GM21390 (cell line): ENCODE data around the gene DMRT1.
"Not testable (repeated sequence)": the region's sequence is repeated elsewhere in the genome, so short reads cannot be mapped to it uniquely, and the experiment has no call there.

Source experiments
- ATAC-seq: cut with Tn5 transposase; IDR thresholded peaks from one replicate; pipeline ENCODE4 v1.9.1; 2021; ENCODE audit not compliant: unreplicated experiment

DMRT1 gene

DNA sequence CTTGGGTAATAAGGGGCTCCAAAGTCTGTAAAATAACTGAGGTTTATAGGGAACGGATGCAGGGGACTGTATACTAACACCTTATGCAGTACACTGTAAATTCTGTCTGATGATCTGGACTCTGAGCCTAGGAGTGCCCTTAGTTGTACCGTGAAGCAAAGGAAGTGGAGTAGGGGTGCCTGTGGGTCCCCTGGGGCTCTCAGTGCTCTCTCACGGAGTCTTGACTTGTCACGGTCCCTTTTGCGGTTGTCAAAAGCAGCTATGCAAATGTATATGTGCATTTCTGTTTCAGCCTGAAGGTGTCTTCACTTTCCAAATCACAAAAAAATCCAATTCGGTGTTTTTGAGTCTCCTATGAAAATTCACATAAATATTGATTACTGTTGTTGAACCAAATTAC, 17.8 kb downstream of the DMRT1 start:
- ATAC-seq: peak; percentile 100

DNA sequence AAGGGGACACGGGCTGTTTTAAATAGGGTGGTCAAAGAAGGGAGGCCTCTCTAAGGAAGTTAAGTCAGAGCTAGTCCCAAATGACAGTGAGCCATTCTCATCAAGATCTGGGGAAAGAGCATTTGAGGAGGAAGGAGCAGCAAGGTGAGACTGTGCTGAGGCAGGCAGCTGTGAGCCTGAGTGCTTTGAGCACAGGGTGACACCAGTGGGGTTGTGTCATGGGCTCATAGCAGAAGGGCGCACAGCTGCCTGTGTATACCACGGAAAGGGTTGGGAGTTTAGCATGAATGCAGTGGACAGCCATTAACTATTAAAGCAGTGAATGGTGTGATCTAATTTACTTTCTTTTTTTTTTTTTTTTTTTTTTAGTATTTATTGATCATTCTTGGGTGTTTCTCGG, 19.2 kb downstream of the DMRT1 start:
- no peak for ATAC-seq

DNA sequence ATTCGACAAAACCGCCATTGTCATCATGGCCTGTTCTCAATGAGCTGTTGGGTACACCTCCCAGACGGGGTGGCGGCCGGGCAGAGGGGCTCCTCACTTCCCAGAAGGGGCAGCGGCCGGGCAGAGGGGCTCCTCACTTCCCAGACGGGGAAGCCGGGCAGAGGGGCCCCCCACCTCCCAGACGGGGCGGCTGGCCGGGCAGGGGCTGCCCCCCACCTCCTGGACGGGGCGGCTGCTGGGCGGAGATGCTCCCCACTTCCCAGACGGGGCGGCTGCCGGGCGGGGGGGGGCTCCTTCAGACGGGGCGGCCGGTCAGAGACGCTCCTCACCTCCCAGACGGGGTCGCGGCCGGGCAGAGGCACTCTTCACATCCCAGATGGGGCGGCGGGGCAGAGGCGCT, 20.0 kb downstream of the DMRT1 start:
- not testable (repeated sequence) for ATAC-seq

DNA sequence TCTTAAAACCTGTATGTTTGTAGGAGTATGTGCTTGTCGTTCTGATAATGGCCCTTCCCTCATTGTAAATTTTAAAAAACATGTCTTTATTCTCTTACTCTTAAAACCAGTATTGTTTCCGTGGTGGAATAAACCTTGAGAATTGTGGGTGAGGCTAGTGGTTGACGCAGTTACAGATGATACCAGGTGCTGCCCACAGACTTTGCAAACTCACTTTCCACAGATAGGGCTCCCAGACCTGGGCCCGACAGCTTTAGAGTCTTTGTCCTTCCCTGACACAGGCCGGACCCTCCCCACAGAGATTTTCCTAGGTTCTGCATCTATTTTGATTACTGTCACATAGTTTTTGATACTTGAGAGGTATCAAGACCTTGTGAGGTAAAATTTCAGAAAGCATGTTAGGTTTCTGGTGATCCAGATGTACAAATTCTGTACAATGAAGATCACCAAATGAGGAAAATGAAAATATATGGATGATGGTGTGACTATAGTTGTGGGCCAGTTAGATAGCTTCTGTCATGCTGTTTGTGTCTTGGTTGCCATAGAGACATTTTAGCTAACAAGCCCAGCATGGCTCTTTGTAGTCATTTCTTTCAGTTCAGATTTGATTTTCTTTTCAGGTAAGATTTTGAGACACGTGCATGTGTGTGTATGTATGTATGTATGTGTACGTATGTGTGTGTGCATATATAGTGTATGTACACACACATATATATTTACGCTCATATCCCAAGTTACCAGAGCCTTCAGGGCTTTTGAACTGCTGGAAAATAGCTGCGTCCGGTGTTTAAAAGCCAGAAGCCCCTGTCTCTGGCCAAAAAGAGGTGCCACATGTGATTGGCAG, 33.8 kb downstream of the DMRT1 start:
- no peak for ATAC-seq

DNA sequence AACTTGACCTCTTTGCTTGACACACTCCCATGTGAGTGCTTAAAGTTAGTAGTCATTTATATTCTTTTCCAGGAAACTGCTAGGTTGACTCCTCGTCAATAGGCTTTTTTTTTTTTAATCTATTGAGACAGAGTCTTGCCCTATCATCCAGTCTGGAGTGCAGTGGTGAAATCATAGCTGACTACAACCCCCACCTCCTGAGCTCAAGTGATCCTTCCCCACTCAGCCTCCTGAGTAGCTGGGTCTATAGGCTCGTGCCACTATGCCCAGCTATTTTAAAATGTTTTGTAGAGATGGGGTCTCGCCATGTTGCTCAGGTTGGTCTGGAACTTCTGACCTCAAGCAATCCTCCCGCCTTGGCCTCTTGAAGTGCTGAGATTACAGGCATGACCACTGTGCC, 34.9 kb downstream of the DMRT1 start:
- no peak for ATAC-seq

DNA sequence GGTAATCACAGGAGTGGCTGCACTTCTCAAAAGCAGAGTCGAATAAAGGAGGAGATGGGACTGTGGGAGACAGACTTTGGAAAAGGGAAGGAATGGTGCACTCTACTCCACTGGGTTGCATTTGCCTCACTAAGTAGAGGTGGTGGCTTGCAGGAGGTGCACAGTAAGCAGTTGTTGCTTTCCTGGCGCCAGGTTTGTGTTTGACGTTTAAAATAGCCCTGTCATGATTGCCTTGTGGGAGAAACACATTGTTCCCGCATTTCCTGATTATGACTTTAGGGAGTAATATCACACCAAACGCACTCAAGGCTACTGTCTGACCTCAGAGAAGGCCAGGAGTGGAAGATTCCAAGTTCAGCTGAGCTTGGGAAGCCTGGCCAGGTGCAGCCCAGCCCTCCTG, 36.7 kb downstream of the DMRT1 start:
- ATAC-seq: no peak

GRCh38 chr9:880725-881124, 39.2 kb downstream of the DMRT1 start:
- no peak for ATAC-seq

GRCh38 chr9:882416-882924, 41.0 kb downstream of the DMRT1 start:
- no peak for ATAC-seq

- no peak for ATAC-seq
Measured at GRCh38 chr9:883011-883410, 41.5 kb downstream of the DMRT1 start.

GRCh38 chr9:886886-887285, 45.4 kb downstream of the DMRT1 start:
- ATAC-seq: no peak

GRCh38 chr9:892123-892522, 50.6 kb downstream of the DMRT1 start:
- ATAC-seq: no peak

- no peak for ATAC-seq
Measured at GRCh38 chr9:893115-893514, 51.6 kb downstream of the DMRT1 start.

GRCh38 chr9:893843-894420, 52.4 kb downstream of the DMRT1 start:
- peak; percentile 99 for ATAC-seq

- ATAC-seq: no peak
Measured at GRCh38 chr9:899440-900184, 58.1 kb downstream of the DMRT1 start.

GRCh38 chr9:903886-904285, 62.4 kb downstream of the DMRT1 start:
- no peak for ATAC-seq

DNA sequence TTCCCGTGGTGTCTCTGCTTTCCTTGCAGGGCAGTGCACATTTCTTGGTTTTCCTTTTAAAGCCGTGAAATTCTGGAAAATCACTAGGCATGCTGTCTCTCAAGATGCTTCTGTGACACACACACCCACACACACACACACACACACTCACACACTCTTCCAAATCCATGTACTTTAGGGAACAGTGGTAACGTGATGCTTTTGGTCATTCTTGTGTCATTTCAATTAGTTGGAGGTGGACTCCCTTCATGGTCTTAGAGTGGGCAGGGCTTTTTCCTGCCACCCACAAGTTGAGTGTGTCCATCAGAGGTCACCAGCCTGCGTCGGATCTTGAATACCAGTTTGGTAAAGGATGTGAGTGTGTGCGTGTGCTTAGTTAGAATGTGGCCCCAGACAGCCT, 64.4 kb downstream of the DMRT1 start:
- no peak for ATAC-seq

DNA sequence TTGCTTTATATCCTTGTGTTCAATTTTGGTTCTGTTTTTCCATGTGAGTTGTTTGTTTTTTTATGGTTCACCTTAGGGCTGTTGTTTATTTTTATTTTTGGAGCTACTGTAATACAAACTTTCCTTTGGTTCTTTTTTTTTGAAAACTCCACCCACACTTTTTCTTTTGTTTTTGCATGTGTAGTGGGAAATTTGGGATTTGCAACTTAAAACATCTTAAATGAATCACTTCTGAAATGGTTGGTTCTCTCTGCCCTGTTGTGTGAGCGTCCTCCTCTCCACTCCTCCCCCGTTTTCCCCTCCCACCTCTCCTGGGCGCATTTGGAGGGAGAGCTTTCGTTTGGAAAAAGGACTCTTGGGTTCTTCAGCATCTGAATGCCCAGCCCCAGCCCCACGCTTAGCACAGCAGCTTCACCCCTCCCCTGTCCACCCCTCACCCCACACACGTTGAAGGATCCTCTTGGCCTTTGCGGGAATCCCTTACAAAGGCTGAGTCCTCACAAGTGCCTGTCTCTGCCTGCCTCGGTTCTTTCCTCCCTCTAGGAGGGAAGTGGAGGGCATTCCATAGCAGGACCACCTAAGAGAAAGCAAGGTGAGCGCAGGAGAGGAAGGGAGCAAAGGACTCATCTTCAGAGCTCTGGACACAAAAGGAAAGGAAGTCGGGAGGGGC, 67.2 kb downstream of the DMRT1 start:
- no peak for ATAC-seq

- no peak for ATAC-seq
Measured at GRCh38 chr9:911005-911404, 69.5 kb downstream of the DMRT1 start.

GRCh38 chr9:912776-913175, 71.3 kb downstream of the DMRT1 start:
- no peak for ATAC-seq

DNA sequence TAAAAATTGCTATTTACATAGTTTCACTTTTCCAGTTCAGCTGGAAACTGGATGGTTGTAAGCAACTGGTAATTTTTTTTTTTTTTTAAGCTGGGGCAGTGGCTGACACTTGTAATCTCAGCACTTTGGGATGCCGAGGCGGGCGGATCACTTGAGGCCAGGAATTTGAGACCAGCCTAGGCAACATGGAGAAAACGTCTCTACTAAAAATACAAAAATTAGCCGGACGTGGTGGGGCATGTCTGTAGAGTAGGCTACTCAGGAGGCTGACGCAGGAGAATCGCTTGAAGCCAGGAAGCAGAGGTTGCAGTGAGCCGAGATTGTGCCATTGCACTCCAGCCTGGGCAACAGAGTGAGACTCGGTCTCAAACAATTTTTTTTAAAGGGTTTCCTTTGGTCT, 72.0 kb downstream of the DMRT1 start:
- ATAC-seq: not testable (repeated sequence)

- ATAC-seq: no peak
Measured at GRCh38 chr9:917730-918129, 76.2 kb downstream of the DMRT1 start.
